HG03066 (cell line): ENCODE data around the gene LIMA1.
"Not testable (repeated sequence)": the region's sequence is repeated elsewhere in the genome, so short reads cannot be mapped to it uniquely, and the experiment has no call there.

Source experiments
- ATAC-seq: cut with Tn5 transposase; IDR thresholded peaks from one replicate; pipeline ENCODE4 v1.9.1; 2021; ENCODE audit warnings: low read depth; ENCODE audit not compliant: unreplicated experiment

The LIMA1 gene

DNA sequence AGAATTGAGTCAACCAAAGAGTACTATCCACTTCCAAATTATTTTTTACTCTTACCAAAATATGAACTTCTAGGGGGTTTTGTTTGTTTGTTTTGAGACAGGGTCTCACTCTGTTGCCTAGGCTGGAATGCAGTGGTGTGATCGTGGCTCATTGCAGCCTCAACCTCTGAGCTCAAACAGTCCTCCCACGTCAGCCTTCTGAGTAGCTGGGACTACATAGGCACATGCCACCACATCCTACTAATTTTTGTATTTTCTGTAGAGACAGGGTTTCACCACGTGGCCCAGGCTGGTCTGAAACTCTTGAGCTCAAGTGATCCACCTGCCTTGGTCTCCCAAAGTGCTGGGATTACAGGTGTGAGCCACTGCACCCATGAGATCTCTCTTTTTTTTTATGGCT lies 7.4 kb upstream of the LIMA1 start:
- not testable (repeated sequence) for ATAC-seq

DNA sequence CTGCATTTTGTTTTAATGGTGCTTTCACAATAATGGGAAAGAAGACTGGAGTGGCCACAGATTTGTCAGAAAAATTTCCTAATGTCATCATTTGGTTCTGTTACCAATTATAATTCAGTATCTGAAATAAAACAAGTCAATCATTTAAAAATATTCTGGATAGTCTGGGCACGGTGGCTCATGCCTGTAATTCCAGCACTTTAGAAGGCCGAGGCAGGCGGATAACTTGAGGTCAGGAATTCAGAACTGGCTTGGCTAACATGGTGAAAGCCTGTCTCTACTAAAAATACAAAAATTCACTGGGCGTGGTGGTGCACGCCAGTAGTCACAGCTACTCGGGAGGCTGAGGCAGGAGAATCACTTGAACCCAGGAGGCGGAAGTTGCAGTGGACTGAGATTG lies 4.0 kb upstream of the LIMA1 start:
- ATAC-seq = no peak

DNA sequence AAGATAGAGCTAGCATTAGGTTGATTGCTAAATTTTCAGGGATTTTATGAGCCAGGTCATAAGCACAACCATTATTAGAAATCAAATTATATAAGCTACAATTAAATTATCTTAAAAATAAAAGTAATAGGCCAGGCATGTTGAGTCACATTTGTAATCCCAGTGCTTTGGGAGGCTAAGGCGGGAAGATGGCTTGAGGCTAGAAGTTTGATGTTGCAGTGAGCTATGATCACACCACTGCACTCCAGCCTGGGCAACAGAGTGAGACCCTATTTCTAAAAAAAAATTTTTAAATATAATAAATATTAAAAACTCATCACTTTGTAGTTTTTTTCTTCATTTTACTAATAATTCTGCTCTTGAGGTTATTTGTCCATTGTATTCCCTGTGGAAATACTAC lies 1.9 kb upstream of the LIMA1 start:
- ATAC-seq = no peak

DNA sequence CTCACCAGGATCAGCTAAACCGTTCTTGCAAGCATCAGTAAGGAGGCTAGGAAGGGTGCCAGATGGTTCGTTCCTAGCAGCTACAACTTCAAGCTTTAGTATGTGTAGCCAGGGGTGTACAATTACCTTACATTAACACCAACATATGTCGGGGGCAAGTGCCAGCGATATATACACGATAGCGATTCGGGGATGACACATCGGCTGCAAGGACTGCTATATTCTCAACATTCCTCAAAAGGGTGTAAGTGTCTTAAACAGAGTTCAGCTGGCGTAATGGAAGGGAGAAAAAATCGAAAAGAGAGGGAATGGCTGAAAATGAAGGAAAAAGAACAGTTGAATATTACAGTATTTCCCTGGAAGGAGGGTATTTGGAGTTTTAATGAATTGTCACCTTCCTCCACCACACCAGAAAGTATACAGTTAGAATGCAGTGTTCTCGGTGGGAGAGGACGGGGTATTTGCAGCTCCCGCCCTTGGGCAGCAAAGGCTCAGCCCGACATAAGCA lies 545 bp downstream of the LIMA1 start:
- peak; percentile 13 for ATAC-seq

DNA sequence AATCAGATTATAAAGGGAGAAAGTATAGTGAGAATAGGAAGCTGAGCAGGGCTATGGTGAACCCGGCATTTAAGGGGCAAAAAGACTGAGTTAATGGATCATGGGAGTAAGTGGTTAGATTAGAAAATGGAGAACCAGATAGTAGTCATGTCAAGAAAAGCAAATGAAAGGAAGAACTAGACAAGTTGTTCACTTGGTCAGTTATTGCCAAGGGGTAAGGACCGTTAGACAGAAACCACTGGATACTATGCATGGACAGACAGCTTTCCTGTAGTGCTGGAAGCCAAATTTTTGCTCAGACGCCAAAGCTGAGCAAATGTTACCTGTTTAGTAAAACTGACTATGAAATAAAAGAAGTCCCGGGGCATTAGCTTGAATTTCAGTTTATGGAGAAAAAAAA lies 3.8 kb downstream of the LIMA1 start:
- ATAC-seq = no peak

DNA sequence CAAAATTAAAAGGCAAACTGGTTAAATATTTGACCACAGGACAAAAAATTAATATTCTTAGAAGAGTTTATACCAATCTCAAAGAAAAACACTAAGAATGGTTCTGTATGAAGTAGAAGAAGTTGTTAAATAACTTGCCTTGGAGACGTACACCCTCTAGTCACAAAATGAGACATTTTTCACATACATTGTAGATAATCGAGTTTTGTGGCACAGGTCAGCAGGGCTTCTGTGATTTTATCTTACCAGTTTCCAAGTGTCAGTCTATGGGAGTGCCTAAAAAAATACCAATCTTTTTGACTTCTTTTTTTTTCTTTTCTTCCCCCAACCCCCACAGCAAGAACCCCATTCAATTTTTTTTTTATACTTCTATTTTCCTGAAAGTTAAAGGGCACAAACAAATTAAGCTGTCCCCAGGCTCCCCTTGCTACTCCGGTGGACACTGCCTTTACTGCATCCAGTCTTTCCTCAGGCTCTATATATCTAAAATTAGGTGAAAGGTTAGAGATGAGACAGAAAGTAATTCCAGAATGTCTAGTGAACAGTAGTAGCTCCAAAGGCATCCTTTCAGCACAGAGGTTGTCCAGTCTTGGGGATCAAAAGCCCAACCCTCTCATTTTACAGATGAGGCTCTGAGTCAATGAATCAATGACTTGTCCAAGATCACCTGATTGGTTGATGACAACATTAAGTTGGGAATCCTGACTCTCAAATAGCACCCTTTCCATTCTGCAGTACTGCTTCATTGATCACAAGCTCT lies 6.2 kb downstream of the LIMA1 start:
- no peak for ATAC-seq

DNA sequence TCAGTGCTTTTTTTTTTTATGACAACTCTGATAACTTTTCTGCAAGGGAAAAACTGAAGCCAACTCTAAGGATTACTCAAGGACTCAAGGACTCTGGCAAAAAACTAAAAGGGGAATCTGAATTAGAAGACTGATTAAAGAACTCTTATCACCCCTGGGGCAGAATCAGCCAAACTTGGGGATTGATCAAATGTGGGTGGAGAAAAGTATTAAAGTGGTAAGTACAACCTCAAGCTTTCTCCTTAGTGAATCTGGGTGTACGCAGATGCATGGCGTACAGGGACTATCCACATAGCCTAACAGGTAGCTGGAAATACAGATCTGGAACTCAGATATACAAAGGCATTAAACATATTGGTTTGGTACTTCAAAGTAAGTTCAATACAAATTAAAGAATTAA lies 7.3 kb downstream of the LIMA1 start:
- no peak for ATAC-seq

DNA sequence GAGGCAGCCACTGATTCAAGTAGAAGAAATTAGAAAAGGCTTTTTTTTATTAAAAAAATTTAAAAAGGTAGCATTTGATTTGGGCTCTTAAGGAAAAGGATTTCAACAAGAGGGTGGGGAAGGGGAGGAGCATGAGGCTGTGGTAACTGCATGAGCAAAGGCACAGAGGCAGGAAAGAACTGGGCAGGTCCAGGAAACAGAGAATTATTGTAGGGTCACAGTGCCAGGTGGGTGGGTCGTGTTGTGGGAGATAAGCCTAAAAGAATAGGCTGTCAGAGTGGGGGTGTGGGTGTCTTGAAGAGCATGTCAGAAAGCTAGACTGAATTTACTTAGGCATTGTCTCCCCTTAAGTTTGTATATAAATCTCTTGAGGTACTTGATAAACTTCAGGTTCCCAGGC lies 7.8 kb downstream of the LIMA1 start:
- ATAC-seq = no peak

DNA sequence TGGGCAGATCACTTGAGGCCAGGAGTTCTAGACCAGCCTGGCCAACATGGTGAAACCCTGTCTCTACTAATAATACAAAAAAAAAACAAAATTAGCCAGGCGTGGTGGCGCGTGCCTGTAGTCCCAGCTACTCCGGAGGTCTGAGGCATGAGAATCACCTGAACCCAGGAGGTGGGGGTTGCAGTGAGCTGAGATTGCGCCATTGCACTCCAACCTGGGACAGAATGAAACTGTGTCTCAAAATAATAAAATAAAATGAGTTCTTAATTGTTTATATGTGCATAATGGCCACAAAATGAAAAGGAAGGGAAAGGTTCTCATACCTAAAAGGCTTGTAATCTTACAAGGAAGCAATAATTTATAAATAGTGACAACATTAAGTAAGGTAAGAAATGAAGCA lies 8.2 kb downstream of the LIMA1 start:
- ATAC-seq = not testable (repeated sequence)

DNA sequence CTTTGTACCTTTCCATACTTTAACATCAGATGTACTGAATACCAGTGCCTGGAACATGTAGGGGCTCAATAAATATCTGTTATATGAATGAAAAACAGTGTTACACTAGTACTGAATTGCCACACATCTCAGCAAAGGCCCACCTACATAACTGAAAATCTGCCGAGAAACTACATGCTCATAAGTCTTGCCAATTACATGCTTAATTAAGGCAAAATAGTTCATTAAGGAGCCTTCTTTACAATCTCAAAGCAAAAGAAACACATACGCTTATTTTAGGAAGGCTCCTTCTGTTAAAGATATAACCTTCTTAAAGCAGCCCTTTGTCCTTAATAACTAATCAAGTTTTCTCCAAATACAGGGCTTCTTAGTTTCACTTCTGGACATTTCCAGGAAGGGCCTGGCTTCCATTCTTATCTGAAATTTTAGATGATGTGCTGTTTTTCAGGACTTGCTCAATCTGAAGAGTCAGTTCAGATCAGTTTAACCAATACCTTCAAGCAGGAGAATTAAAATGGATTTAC lies 11.5 kb downstream of the LIMA1 start:
- ATAC-seq = no peak

DNA sequence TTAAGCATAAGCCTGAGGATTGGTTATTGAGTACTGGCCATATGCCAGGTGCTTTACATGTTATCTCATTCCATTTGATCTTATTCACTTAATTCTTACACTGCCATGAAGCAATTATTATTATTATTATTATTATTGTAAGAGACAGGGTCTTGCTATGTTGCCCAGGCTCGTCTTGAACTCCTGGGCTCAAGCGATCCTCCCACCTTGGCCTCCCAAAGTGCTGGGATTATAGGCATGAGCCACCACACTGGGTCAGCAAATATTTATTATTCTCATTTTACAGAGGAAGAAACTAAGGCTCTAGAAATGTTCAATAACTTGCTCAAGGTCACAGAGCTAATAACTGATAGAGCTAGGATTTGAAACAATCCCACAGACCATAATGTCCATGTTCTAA lies 14.8 kb downstream of the LIMA1 start:
- no peak for ATAC-seq

DNA sequence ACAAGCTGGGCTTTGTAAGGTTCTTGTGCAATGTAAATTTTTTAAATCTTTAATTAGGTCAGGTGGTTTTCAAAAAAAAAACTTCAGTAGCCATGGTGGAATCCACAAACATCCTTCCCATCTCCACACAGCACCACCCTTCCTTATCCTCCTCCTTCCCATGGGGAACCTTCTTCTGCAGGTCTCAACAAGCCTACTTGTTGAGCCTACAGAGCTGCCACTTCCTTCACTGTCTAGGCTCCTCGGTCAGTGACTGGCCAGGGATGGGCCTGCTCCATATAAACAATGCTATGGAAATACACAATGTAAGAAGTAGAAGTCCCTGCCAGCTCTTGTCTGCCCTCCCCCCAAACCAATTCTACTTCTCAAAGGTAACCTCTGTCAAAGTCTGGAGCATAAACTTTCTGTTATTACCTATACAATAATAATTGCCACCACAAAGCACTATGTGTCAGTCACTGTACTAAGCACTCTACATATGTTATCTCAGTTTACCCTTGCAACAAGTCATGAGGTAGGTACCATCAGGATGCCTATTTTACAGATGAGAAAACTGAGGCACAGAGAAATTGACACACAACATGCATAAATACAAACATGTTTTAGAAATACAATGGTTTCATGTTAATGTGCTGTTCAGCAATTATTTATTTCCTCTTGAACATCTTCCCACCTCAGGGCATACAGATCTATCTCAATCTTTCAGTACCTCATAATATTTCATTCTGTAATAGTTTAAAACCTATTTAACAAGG lies 17.4 kb downstream of the LIMA1 start:
- no peak for ATAC-seq

DNA sequence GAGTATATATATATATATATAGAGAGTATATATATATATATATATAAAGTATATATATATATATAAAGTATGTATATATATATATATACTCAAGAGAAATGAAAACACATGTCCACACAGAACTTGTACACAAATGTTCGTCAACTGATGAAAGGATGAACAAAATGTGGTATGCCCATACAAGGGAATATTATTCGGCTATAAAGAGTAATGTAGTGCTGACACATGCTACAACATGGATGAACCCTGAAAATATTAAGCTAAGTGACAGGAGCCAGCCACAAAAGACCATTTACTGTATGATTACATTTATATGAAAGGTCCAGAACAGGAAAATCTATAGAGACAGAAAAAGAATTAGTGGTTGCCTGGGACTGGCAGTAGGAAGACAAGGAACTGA lies 19.5 kb downstream of the LIMA1 start:
- no peak for ATAC-seq

DNA sequence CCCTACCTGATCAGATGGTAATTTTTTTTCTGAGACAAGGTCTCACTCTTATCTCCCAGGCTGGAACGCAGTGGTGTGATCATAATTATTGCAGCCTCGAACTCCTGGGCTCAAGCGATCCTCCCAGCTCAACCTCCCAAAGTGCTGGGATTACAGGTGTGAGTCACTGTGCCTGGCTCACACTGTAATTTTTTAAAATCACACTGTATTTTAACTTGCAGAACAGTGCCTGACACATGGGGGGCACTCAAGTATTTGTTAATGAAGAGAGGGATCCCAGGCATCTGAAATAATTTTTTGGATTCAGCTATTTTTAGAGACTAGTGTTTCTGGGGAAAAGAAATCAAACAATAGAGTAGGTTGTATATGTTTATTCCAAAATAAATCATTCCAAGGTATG lies 21.7 kb downstream of the LIMA1 start:
- no peak for ATAC-seq

DNA sequence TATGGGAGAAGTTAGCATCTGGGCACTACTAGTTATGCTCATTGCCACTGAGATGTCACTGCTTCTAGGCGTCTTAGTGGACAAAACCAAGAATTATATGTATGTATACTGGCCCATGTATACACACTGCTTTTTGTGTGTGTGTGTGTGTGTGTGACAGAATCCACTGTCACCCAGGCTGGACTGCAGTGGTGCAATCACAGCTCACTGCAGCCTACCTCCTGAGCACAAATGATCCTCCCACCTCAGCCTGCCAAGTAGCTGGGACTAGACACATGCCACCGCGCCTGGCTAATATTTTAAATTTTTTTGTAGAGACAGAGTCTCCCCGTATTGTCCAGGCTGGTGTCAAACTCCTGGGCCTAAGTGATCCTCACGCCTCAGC lies 25.2 kb downstream of the LIMA1 start:
- ATAC-seq = no peak

DNA sequence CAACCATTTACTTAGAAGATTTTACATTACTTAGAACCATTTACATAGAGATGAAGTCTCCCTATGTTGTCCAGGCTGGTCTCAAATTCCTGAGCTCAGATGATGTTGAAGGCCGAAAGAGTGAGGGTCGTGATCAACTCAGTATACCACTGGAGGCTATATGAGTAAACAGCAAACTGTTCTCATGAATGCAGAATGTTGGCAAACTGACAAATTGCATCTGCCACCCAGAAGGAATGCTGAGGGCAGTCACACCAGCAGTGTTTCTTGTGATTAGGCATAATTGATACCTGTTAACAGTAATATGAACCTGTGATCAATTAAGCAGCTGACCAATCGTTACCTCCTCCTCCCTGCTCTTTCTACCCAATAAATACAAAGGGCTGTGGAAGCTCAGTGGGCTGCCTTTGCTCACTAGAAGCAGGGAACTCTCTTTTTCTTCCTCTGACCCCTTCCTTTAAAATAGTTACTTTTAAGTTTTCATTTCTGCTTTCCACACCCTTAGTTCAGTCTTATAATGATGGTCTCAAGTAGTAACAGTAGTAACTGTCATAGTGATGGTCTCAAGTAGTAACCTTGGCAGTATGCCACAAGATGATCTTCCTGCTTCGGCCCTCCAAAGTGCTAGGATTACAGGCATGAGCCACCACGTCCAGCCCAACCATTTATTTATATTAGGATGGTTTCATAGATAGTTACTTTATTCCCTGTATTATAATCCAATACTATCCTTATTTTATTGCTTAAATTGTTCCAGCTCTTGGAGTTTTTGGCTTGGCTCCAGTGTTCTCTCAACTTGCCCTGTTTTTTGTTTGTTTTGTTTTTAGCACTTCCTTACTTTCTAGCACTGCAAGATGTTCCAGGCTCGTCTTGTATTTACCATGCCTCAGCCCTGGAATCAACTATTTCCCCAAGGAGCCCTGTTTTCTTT lies 25.8 kb downstream of the LIMA1 start:
- ATAC-seq = no peak

DNA sequence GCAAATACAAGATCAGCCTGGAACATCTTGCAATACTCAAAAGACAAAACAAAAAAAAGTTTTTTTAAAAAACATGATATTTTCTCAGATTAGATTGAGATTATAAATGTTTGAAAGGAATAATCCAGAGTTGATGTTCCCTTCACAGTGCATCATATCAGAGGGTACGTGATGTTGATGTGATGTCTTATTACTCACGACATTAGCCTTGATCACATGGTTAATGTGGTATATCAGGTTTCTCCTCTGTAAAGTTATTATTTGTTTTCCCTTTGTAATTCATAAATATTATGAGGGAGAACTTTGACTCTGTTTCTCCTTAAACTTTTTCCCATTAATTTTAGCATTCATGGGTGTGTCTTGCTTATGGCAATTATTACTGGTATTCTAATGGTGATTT lies 26.6 kb downstream of the LIMA1 start:
- no peak for ATAC-seq

DNA sequence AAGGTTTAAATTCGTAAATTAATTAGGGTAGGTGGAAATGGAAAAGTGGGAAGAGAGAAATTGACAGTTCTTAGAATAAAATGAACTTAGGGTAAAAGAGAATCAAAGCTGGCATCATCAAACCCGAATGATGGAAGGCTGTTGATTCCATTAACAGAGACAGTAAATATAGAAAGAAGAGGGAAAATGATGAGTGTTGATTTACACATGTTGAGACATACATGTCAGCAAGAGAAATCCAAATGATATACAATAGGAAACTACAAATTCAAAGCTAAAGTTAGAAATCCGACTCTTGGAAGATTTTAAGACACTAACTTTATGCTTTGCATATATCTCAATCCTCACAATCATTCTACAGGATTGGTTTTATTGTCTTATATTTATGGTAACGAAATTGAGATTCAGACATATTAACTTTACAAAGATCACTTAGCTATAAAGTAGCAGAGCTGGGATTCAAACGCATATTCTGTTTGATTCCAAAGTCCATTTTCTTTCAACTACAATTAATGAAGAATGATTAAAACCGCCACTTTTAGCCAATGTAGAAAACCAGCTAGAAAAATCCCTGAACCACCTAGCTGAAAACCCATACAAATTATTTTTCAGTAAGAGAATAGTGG lies 30.2 kb downstream of the LIMA1 start:
- ATAC-seq = no peak

DNA sequence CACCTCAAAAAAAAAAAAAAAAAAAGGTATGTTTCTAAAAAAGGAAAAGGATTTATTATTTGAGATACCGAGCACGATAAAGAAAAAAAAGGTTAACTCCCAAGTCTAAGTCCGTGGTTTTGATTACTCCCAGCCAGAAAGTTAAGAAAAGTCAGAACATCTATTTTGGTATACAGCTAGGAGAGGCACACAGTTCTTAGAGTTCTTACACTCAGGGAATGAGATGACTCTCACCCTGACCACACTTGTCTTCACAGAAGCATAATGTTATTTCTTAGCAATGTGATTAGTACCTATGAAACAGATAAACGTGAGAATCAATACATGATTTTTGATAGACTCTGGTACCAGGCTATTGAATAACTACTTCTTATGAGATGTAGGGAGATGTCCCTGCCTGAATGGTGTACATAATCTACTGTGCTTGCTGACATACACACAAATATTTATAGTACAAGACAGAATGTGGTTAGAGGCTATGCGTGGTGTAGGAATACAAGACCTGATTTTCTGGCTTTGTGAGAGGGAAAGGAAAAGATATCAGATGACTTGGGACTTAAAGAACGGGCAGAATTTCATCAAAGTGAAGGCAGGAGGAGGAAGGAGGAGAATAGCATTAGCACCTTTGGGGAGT lies 31.6 kb downstream of the LIMA1 start:
- no peak for ATAC-seq
